IMR-90 (cell line): ENCODE results near the gene DCAF5. TPM values are rescaled to one million over a fixed set of nuclear protein-coding genes. Genes with fewer than 3 reads are reported as not detected.

Source experiments
- ATAC-seq: fragments of 200-7000 bp; cut with Tn5 transposase; 2 replicates; pipeline ENCODE4 v1.9.1; 2020; ENCODE audit warnings: low read depth, mild to moderate bottlenecking, moderate library complexity
- BruUV-seq: library from RNA; stranded (reverse); fragments of 400-500 nt; replicated peaks from 2 replicates; lab custom pipeline; 2021; lab: Mats Ljungman, UMichigan
- CTCF ChIA-PET: fragments of 300-600 bp; formaldehyde crosslinking; extraction: SDS; loops from one replicate; lab custom pipeline; 2021; ENCODE audit warnings: antibody characterized with exemption; lab: Yijun Ruan, JAX
- POLR2A ChIA-PET: fragments of 300-600 bp; sonication (Branson Sonifier 250); formaldehyde crosslinking; loops from one replicate; lab custom pipeline; 2022; ENCODE audit warnings: antibody characterized with exemption; ENCODE audit not compliant: unreplicated experiment; lab: Charles Lee
- DNase-seq: peaks from one replicate; pipeline ENCODE4 v3.0.0; 2013
- H2AFZ ChIP-seq: replicated peaks from 2 replicates; pipeline ENCODE3; 2013; ENCODE audit warnings: low read length, mild to moderate bottlenecking; ENCODE audit not compliant: poor library complexity
- H2AK5ac ChIP-seq: 2 replicates; pipeline ENCODE4 v1.6.1; 2013; ENCODE audit warnings: low read depth, low read length, inconsistent platforms
- H2AK9ac ChIP-seq: replicated peaks from 2 replicates; pipeline ENCODE3; 2013; ENCODE audit warnings: mild to moderate bottlenecking, low read depth, low read length, moderate library complexity; ENCODE audit not compliant: poor library complexity
- H2BK120ac ChIP-seq: 2 replicates; pipeline ENCODE4 v1.6.1; 2013; ENCODE audit warnings: low read depth, low read length, inconsistent platforms
- H2BK15ac ChIP-seq: 3 replicates; pipeline ENCODE4 v1.6.1; 2013; ENCODE audit warnings: low read depth, low read length, inconsistent platforms
- H2BK20ac ChIP-seq: 2 replicates; pipeline ENCODE4 v1.6.1; 2013; ENCODE audit warnings: low read depth, mild to moderate bottlenecking, inconsistent platforms, low read length, moderate library complexity
- H2BK5ac ChIP-seq: 2 replicates; pipeline ENCODE4 v1.6.1; 2013; ENCODE audit warnings: mild to moderate bottlenecking, low read depth, low read length, inconsistent platforms; ENCODE audit not compliant: poor library complexity, severe bottlenecking
- H3K14ac ChIP-seq: replicated peaks from 2 replicates; pipeline ENCODE4 v1.6.1; 2013; ENCODE audit warnings: low read depth, low read length, inconsistent platforms
- H3K18ac ChIP-seq: 2 replicates; pipeline ENCODE4 v1.6.1; 2013; ENCODE audit warnings: low read depth, low read length, control low read depth
- H3K23ac ChIP-seq: 2 replicates; pipeline ENCODE4 v1.6.1; 2013; ENCODE audit warnings: low read depth, low read length, inconsistent platforms
- H3K27ac ChIP-seq: 2 replicates; pipeline ENCODE4 v1.5.1; 2013; ENCODE audit warnings: mild to moderate bottlenecking, control low read depth, low read length; ENCODE audit not compliant: insufficient read depth
- H3K27me3 ChIP-seq: 2 replicates; pipeline ENCODE4 v1.6.1; 2013; ENCODE audit warnings: low read length; ENCODE audit not compliant: control insufficient read depth, insufficient read depth
- H3K36me3 ChIP-seq: 2 replicates; pipeline ENCODE4 v1.6.1; 2013; ENCODE audit warnings: low read length, mixed read lengths; ENCODE audit not compliant: control insufficient read depth, insufficient read depth
- H3K4ac ChIP-seq: 2 replicates; pipeline ENCODE4 v1.6.1; 2013; ENCODE audit warnings: low read depth, low read length, inconsistent platforms
- H3K4me1 ChIP-seq: 2 replicates; pipeline ENCODE4 v1.6.1; 2013; ENCODE audit warnings: low read length, mixed read lengths; ENCODE audit not compliant: control insufficient read depth, insufficient read depth
- H3K4me2 ChIP-seq: 2 replicates; pipeline ENCODE4 v1.6.1; 2013; ENCODE audit warnings: low read depth, mild to moderate bottlenecking, control low read depth, low read length, moderate library complexity
- H3K4me3 ChIP-seq: 2 replicates; pipeline ENCODE4 v1.5.1; 2013; ENCODE audit warnings: low read depth, mild to moderate bottlenecking, control low read depth, low read length, moderate library complexity; ENCODE audit not compliant: insufficient read depth
- H3K56ac ChIP-seq: 2 replicates; pipeline ENCODE4 v1.6.1; 2013; ENCODE audit warnings: low read length, inconsistent platforms; ENCODE audit not compliant: insufficient read depth; ENCODE audit errors: extremely low read depth
- H3K79me1 ChIP-seq, 2 experiments: 2 replicates each; pipeline ENCODE4 v1.6.1; 2013; ENCODE audit warnings: low read length in 2 of 2, inconsistent platforms in 1 of 2, low read depth in 1 of 2
- H3K9ac ChIP-seq: 2 replicates; pipeline ENCODE4 v1.6.1; 2013; ENCODE audit warnings: low read depth, low read length, control low read depth
- H3K9me1 ChIP-seq: 2 replicates; pipeline ENCODE4 v1.6.1; 2013; ENCODE audit warnings: low read length, inconsistent platforms; ENCODE audit not compliant: insufficient read depth
- H3K9me3 ChIP-seq: 2 replicates; pipeline ENCODE4 v1.6.1; 2013; ENCODE audit warnings: low read length; ENCODE audit not compliant: control insufficient read depth, insufficient read depth
- H4K20me1 ChIP-seq: 2 replicates; pipeline ENCODE4 v1.6.1; 2013; ENCODE audit warnings: low read length, inconsistent platforms; ENCODE audit not compliant: insufficient read depth
- H4K5ac ChIP-seq: 2 replicates; pipeline ENCODE4 v1.6.1; 2013; ENCODE audit warnings: mild to moderate bottlenecking, low read depth, low read length, control low read depth
- H4K8ac ChIP-seq, 2 experiments: 2 replicates each; pipeline ENCODE4 v1.6.1; 2013; ENCODE audit warnings: low read depth in 2 of 2, low read length in 2 of 2, control low read depth in 1 of 2, inconsistent platforms in 1 of 2
- H4K91ac ChIP-seq: 2 replicates; pipeline ENCODE4 v1.6.1; 2013; ENCODE audit warnings: low read depth, low read length, inconsistent platforms; ENCODE audit not compliant: insufficient read depth
- BHLHE40 ChIP-seq: fragments of 150-350 bp; IDR thresholded peaks from 2 replicates; pipeline ENCODE4 v1.6.1; 2016; ENCODE audit warnings: mild to moderate bottlenecking, low read depth, low read length
- CEBPB ChIP-seq: IDR thresholded peaks from 2 replicates; pipeline ENCODE4 v1.6.1; 2012; ENCODE audit warnings: low read depth, low read length, improper control_type of control experiment
- MAFK ChIP-seq: IDR thresholded peaks from 2 replicates; pipeline ENCODE4 v1.6.1; 2012; ENCODE audit warnings: low read depth, low read length, improper control_type of control experiment
- MAZ ChIP-seq: IDR thresholded peaks from 2 replicates; pipeline ENCODE4 v1.6.1; 2012; ENCODE audit warnings: low read depth, mild to moderate bottlenecking, low read length, improper control_type of control experiment, moderate library complexity, borderline replicate concordance
- MXI1 ChIP-seq: IDR thresholded peaks from 2 replicates; pipeline ENCODE4 v1.6.1; 2012; ENCODE audit warnings: low read depth, mild to moderate bottlenecking, low read length, moderate library complexity, borderline replicate concordance
- NFE2L2 ChIP-seq: fragments of 150-350 bp; IDR thresholded peaks from 2 replicates; pipeline ENCODE4 v1.6.1; 2016; ENCODE audit warnings: low read depth, mild to moderate bottlenecking, low read length
- POLR2A ChIP-seq: IDR thresholded peaks from 2 replicates; pipeline ENCODE4 v1.6.1; 2012; ENCODE audit warnings: mild to moderate bottlenecking, low read depth, low read length
- RAD21 ChIP-seq: IDR thresholded peaks from 2 replicates; pipeline ENCODE4 v1.6.1; 2012; ENCODE audit warnings: low read length, improper control_type of control experiment
- RCOR1 ChIP-seq: IDR thresholded peaks from 2 replicates; pipeline ENCODE4 v1.6.1; 2012; ENCODE audit warnings: mild to moderate bottlenecking, low read length, improper control_type of control experiment; ENCODE audit not compliant: insufficient replicate concordance
- SMC3 ChIP-seq: fragments of 150-350 bp; IDR thresholded peaks from 2 replicates; pipeline ENCODE4 v1.6.1; 2016; ENCODE audit warnings: low read depth, mild to moderate bottlenecking, antibody characterized with exemption, low read length, moderate library complexity
- WGBS, 2 experiments: methylation state at CpG; one replicate each; pipeline versions ENCODE4 v1.1.5 to v1.1.7; 2013; ENCODE audit warnings: missing lambda C conversion rate in 2 of 2; ENCODE audit not compliant: insufficient read length in 1 of 2; ENCODE audit errors: extremely low coverage in 2 of 2; 5-methylcytosine and 5-hydroxymethylcytosine counted together
- dilution Hi-C: fragments of 300-500 bp; cut with HindIII; formaldehyde crosslinking; loops from one replicate; pipeline ENCODE4 v1.14.3; 2018; ENCODE audit warnings: low sequenced_read_pairs; ENCODE audit not compliant: unreplicated experiment
- in situ Hi-C: fragments of 300-500 bp; cut with MboI; formaldehyde crosslinking; loops from 3 replicates; pipeline ENCODE4 v1.14.3; 2019; ENCODE audit warnings: low sequenced_read_pairs, inconsistent platforms, mixed read lengths
- intact Hi-C: fragments of 100-400 bp; cut with micrococcal nuclease; formaldehyde crosslinking; loops from 2 replicates; pipeline ENCODE4 v1.10.0; 2022
- polyA plus RNA-seq, 3 experiments: library from polyadenylated mRNA; depleted of rRNA; stranded (reverse); fragments of >200 nt; gene quantifications; 2 replicates each; pipeline ENCODE4 v1.2.3, GENCODE V29; 2012; ENCODE audit warnings: low replicate concordance in 1 of 3
- total RNA-seq: library from RNA; depleted of rRNA; stranded (reverse); fragments of >200 nt; gene quantifications from 2 replicates; pipeline ENCODE4 v1.2.3, GENCODE V29; 2012
- TF ChIP-seq, protein P1 (sequence below): fragments of 150-350 bp; IDR thresholded peaks from 2 replicates; pipeline ENCODE4 v1.6.1; 2016; ENCODE audit warnings: low read depth, mild to moderate bottlenecking, low read length, moderate library complexity, borderline replicate concordance
- TF ChIP-seq, protein P2 (sequence below): fragments of 150-350 bp; IDR thresholded peaks from 2 replicates; pipeline ENCODE4 v1.6.1; 2017; ENCODE audit warnings: mild to moderate bottlenecking, antibody characterized with exemption, low read length, low read depth
- TF ChIP-seq, protein P3 (sequence below): conservative IDR thresholded peaks from 2 replicates; pipeline ENCODE4 v1.5.1; 2012; ENCODE audit warnings: mild to moderate bottlenecking, low read depth, low read length, improper control_type of control experiment

Gene DCAF5
- total and polyA plus RNA-seq, 2 of the 4 experiments (the other 2 are of a cell fraction) = 17.6 to 30.4 TPM

DNA sequence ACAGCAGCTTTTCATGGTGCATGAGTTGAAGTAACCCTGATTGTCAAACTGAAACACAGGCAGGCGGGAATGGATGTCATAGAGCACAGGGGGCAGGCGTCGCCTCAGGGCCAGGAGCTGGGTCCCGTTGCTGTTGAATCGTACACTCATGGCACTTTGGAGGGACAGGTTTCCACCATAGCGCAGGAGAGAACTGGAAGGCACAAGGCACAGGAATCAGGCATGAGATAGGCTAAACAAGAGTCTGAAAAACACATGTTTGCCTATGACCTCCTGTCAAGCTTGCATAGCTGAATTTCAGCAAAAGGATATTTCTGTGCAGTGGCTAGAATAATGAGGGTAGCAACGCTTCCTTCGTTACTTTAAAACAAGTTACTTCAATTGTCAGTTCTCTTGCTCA is 61.2 kb downstream of the DCAF5 start:
- Histone ChIP-seq H3K4me1 (peaks cover 20% of the 10 kb centered on the region), H3K79me1 (peaks cover 39 to 83% of the 10 kb centered on the region in 2 experiments), H2BK15ac (no peak overlapping the region; the same call in 2 of the 3 replicates), H4K20me1 (peaks cover 9% of the 10 kb centered on the region; the same call in 1 of the 2 replicates), H3K18ac (no peak overlapping the region), H3K4me3 (no peak overlapping the region), H3K36me3 (peaks cover 17% of the 10 kb centered on the region), H3K9me1 (peaks cover 16% of the 10 kb centered on the region), H3K9me3 (no peaks in the 10 kb centered on the region), H3K23ac (no peak overlapping the region), H2AK9ac (no peak overlapping the region), H2BK120ac (no peak overlapping the region), H2AK5ac (peak overlapping the region; percentile 61; the same call in 1 of the 2 replicates), H3K27ac (no peak overlapping the region), H4K5ac (no peak overlapping the region), H3K9ac (no peak overlapping the region), H2BK5ac (no peak overlapping the region), H4K91ac (no peak overlapping the region), H3K14ac (no peak overlapping the region), H3K27me3 (no peaks in the 10 kb centered on the region), H3K4ac (no peak overlapping the region), H3K4me2 (no peak overlapping the region), H2BK20ac (no peak overlapping the region), H2AFZ (no peak overlapping the region), H4K8ac (no peak overlapping the region), H3K56ac (no peak overlapping the region)
- no TSS peak for BruUV-seq
- no peak for ATAC-seq
- in situ Hi-C loops = no loop called here
- dilution Hi-C loops = no loop called here
- WGBS, 2 experiments = 91% methylated on average over 6 of the region's 8 CpGs; no CpG with 5 or more reads in 1 of the 2 experiments
- TF ChIP-seq MAZ (no peak), SMC3 (no peak), RAD21 (no peak), RCOR1 (no peak), NFE2L2 (no peak), BHLHE40 (no peak), CEBPB (no peak), POLR2A (no peak), MXI1 (no peak), MAFK (no peak)
- TF ChIP-seq, protein P1, sequence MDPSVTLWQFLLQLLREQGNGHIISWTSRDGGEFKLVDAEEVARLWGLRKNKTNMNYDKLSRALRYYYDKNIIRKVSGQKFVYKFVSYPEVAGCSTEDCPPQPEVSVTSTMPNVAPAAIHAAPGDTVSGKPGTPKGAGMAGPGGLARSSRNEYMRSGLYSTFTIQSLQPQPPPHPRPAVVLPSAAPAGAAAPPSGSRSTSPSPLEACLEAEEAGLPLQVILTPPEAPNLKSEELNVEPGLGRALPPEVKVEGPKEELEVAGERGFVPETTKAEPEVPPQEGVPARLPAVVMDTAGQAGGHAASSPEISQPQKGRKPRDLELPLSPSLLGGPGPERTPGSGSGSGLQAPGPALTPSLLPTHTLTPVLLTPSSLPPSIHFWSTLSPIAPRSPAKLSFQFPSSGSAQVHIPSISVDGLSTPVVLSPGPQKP = no peak
- TF ChIP-seq, protein P2, sequence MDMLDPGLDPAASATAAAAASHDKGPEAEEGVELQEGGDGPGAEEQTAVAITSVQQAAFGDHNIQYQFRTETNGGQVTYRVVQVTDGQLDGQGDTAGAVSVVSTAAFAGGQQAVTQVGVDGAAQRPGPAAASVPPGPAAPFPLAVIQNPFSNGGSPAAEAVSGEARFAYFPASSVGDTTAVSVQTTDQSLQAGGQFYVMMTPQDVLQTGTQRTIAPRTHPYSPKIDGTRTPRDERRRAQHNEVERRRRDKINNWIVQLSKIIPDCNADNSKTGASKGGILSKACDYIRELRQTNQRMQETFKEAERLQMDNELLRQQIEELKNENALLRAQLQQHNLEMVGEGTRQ = no peak
- TF ChIP-seq, protein P3, sequence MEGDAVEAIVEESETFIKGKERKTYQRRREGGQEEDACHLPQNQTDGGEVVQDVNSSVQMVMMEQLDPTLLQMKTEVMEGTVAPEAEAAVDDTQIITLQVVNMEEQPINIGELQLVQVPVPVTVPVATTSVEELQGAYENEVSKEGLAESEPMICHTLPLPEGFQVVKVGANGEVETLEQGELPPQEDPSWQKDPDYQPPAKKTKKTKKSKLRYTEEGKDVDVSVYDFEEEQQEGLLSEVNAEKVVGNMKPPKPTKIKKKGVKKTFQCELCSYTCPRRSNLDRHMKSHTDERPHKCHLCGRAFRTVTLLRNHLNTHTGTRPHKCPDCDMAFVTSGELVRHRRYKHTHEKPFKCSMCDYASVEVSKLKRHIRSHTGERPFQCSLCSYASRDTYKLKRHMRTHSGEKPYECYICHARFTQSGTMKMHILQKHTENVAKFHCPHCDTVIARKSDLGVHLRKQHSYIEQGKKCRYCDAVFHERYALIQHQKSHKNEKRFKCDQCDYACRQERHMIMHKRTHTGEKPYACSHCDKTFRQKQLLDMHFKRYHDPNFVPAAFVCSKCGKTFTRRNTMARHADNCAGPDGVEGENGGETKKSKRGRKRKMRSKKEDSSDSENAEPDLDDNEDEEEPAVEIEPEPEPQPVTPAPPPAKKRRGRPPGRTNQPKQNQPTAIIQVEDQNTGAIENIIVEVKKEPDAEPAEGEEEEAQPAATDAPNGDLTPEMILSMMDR = no peak
- ChIA-PET CTCF (interaction anchor here (1.5 kb wide), 1 partner anchor 152 kb away, joined by 4 read pairs; no protein-coding TSS in a partner anchor), POLR2A (no interaction called here)
- intact Hi-C loops = loop anchor here (10.0 kb wide), 1 partner anchor 47 kb away; no protein-coding TSS in a partner anchor
- no peak for DNase-seq
